ENCODE data around the gene SUSD1. TPM values are rescaled to one million over a fixed set of nuclear protein-coding genes. Genes with fewer than 3 reads are reported as not detected.

SUSD1 gene
- total and polyA plus RNA-seq, 4 donors: 1.2 to 19.0 (median 3.2) TPM

- H3K4me1 ChIP-seq (ENCODE audit: control insufficient read depth in 4 of 4, insufficient read depth in 4 of 4, low read length in 3 of 4): no peaks in the 10 kb centered on the region
- 83% methylated on average over 1 of the region's 1 CpG for WGBS
Measured at GRCh38 chr9:112157087-112157486, 18.0 kb downstream of the SUSD1 start.

More at GRCh38 chr9:112157087-112157486, 18.0 kb downstream of the SUSD1 start:
- Histone ChIP-seq H3K27me3 (ENCODE audit: control insufficient read depth in 4 of 4, insufficient read depth in 4 of 4, low read length in 3 of 4) (no peaks in the 10 kb centered on the region), H3K27ac (ENCODE audit: low read depth in 1 of 2, low read length in 2 of 2) (no peak overlapping the region), H3K4me3 (ENCODE audit: low read depth in 1 of 3, low read length in 3 of 3) (no peak overlapping the region), H3K9ac (ENCODE audit: low read depth in 1 of 2, low read length in 2 of 2) (no peak overlapping the region), H3K9me3 (ENCODE audit: control insufficient read depth in 4 of 4, low read length in 3 of 4) (no peaks in the 10 kb centered on the region), H3K36me3 (ENCODE audit: control insufficient read depth in 4 of 4, insufficient read depth in 3 of 4, low read depth in 1 of 4, low read length in 3 of 4) (no peaks in the 10 kb centered on the region)
- DNase-seq (ENCODE audit: low spot score): no peak
- TF ChIP-seq ATF3 (IDR thresholded peaks at IDR 0.05): no peak
- TF ChIP-seq HNF4A (conservative IDR thresholded peaks at IDR 0.05): no peak
- TF ChIP-seq MAX (IDR thresholded peaks at IDR 0.05): no peak
- no peak for TF ChIP-seq NR2F2 (IDR thresholded peaks at IDR 0.05)
- TF ChIP-seq FOXA1 (IDR thresholded peaks at IDR 0.05): no peak
- TF ChIP-seq TAF1 (conservative IDR thresholded peaks at IDR 0.05): no peak
- TF ChIP-seq ZBTB33 (IDR thresholded peaks at IDR 0.05): no peak
- no peak for TF ChIP-seq RAD21 (IDR thresholded peaks at IDR 0.05)
- TF ChIP-seq EGR1 (IDR thresholded peaks at IDR 0.05; ENCODE audit: low read depth in 2 of 2): no peak
- TF ChIP-seq GABPA (IDR thresholded peaks at IDR 0.05 in 1 of 2, conservative IDR thresholded peaks at IDR 0.05 in 1 of 2): no peak
- no peak for TF ChIP-seq RXRA (IDR thresholded peaks at IDR 0.05)
- TF ChIP-seq JUND (IDR thresholded peaks at IDR 0.05): no peak
- TF ChIP-seq FOXA2 (IDR thresholded peaks at IDR 0.05): no peak
- no peak for TF ChIP-seq HNF4G (IDR thresholded peaks at IDR 0.05)
- TF ChIP-seq CTCF (IDR thresholded peaks at IDR 0.05; ENCODE audit: low read depth, low read length, missing input control): no peak
- TF ChIP-seq REST (IDR thresholded peaks at IDR 0.05): no peak
- no peak for TF ChIP-seq SP1 (IDR thresholded peaks at IDR 0.05)
- no peak for TF ChIP-seq YY1 (IDR thresholded peaks at IDR 0.05)

All from liver (tissue), 9 donors.